Measurements from ENCODE around the gene RANGRF.

GRCh38 chr17:8310601-8311123, 22.2 kb downstream of the RANGRF start:
- TF ChIP-seq POLR2AphosphoS5 (IDR thresholded peaks at IDR 0.05; ENCODE audit: low read depth, low read length) (no peak; the same call in 1 of the 2 replicates), SIN3A (IDR thresholded peaks at IDR 0.05; ENCODE audit: borderline replicate concordance, insufficient read depth, low read length) (peak; percentile 78; the same call in 1 of the 2 replicates)
